HCT116 (cell line): ENCODE data around the gene HIVEP3. TPM values are rescaled to one million over a fixed set of nuclear protein-coding genes. Genes with fewer than 3 reads are reported as not detected.

Source experiments
- ATAC-seq: fragments of 200-7000 bp; cut with Tn5 transposase; 2 replicates; pipeline ENCODE4 v1.9.1; 2020; ENCODE audit warnings: mild to moderate bottlenecking, moderate library complexity
- BruUV-seq: library from RNA; stranded (reverse); fragments of 400-500 nt; replicated peaks from 2 replicates; lab custom pipeline; 2021; lab: Mats Ljungman, UMichigan
- CTCF ChIA-PET: fragments of 300-600 bp; sonication (Branson Sonifier 250); formaldehyde crosslinking; loops from one replicate; lab custom pipeline; 2021; ENCODE audit warnings: antibody characterized with exemption; lab: Charles Lee
- POLR2A ChIA-PET: fragments of 300-600, 350-600 bp; sonication (Branson Sonifier 250); formaldehyde crosslinking; loops from one replicate; lab custom pipeline; 2021; ENCODE audit warnings: antibody characterized with exemption; lab: Charles Lee
- RAD21 ChIA-PET, 2 experiments: fragments of 300-600 bp; sonication (Branson Sonifier 250); formaldehyde crosslinking; loops; one replicate each; lab custom pipeline; 2023; ENCODE audit warnings: low total read pairs in 2 of 2; ENCODE audit not compliant: uncharacterized antibody in 2 of 2, unreplicated experiment in 2 of 2, low non-redundant PET in 1 of 2; lab: Charles Lee
- DNase-seq: peaks from one replicate; pipeline ENCODE4 v3.0.0-alpha.2; 2010; ENCODE audit warnings: low read depth, low spot score
- H2AFZ ChIP-seq: fragments of 200-600 bp; shearing (Covaris generic), sonication (generic); 2 replicates; pipeline ENCODE4 v1.6.1; 2017; ENCODE audit warnings: low read depth, mixed run types, mixed read lengths, antibody characterized with exemption, low read length; ENCODE audit not compliant: poor library complexity, severe bottlenecking
- H3K27ac ChIP-seq: 2 replicates; pipeline ENCODE4 v1.5.1; 2012; ENCODE audit warnings: low read depth, low read length
- H3K27me3 ChIP-seq: fragments of 200-600 bp; sonication (generic); 2 replicates; pipeline ENCODE4 v1.6.1; 2016; ENCODE audit warnings: mixed run types, low read length, mixed read lengths; ENCODE audit not compliant: insufficient read depth
- H3K36me3 ChIP-seq, 2 experiments: fragments of 200-500 bp in 1 of 2; fragments of 200-600 bp in 1 of 2; sonication (Bioruptor generic) in 1 of 2; sonication (generic) in 1 of 2; 2 replicates each; pipeline versions ENCODE4 v1.5.1 to v1.6.1; 2014 to 2016; ENCODE audit warnings: low read length in 2 of 2, inconsistent platforms in 1 of 2, mixed read lengths in 1 of 2, mixed run types in 1 of 2; ENCODE audit not compliant: insufficient read depth in 2 of 2, control insufficient read depth in 1 of 2
- H3K4me1 ChIP-seq, 2 experiments: fragments of 200-600 bp in 1 of 2; sonication (generic) in 1 of 2; 2 replicates each; pipeline versions ENCODE4 v1.5.1 to v1.6.1; 2012 to 2017; ENCODE audit warnings: low read length in 2 of 2, inconsistent platforms in 1 of 2, mild to moderate bottlenecking in 1 of 2, mixed read lengths in 1 of 2, mixed run types in 1 of 2, moderate library complexity in 1 of 2; ENCODE audit not compliant: insufficient read depth in 2 of 2, control insufficient read depth in 1 of 2
- H3K4me2 ChIP-seq: fragments of 200-600 bp; sonication (generic); 2 replicates; pipeline ENCODE4 v1.6.1; 2017; ENCODE audit warnings: mixed run types, low read length, mixed read lengths
- H3K4me3 ChIP-seq, 2 experiments: fragments of 200-600 bp in 1 of 2; sonication (generic) in 1 of 2; replicated peaks in 1 of 2; 2 replicates each; pipeline ENCODE4 v1.5.1; 2011 to 2016; ENCODE audit warnings: low read length in 2 of 2, control low read depth in 1 of 2, low read depth in 1 of 2, mild to moderate bottlenecking in 1 of 2, mixed read lengths in 1 of 2, mixed run types in 1 of 2
- H3K79me2 ChIP-seq: fragments of 200-600 bp; sonication (generic); 2 replicates; pipeline ENCODE4 v1.6.1; 2017; ENCODE audit warnings: mild to moderate bottlenecking, mixed run types, low read length, moderate library complexity, mixed read lengths; ENCODE audit not compliant: insufficient read depth
- H3K9ac ChIP-seq: fragments of 200-600 bp; sonication (generic); 2 replicates; pipeline ENCODE4 v1.6.1; 2016; ENCODE audit warnings: low read length, mixed read lengths
- H3K9me2 ChIP-seq: fragments of 200-600 bp; sonication (generic), shearing (Covaris generic); 2 replicates; pipeline ENCODE4 v1.6.1; 2017; ENCODE audit warnings: mixed run types, mild to moderate bottlenecking, moderate library complexity; ENCODE audit not compliant: insufficient read depth
- H3K9me3 ChIP-seq, 2 experiments: fragments of 200-500 bp in 1 of 2; fragments of 200-600 bp in 1 of 2; sonication (Bioruptor generic) in 1 of 2; sonication (generic) in 1 of 2; 2 replicates each; pipeline ENCODE4 v1.6.1; 2014 to 2017; ENCODE audit warnings: low read length in 2 of 2, mixed read lengths in 2 of 2, inconsistent platforms in 1 of 2, low read depth in 1 of 2, mild to moderate bottlenecking in 1 of 2, mixed run types in 1 of 2, moderate library complexity in 1 of 2; ENCODE audit not compliant: control insufficient read depth in 1 of 2, insufficient read depth in 1 of 2
- H4K20me1 ChIP-seq: fragments of 200-600 bp; sonication (generic), shearing (Covaris generic); 2 replicates; pipeline ENCODE4 v1.6.1; 2017; ENCODE audit warnings: mixed run types, mild to moderate bottlenecking, moderate library complexity; ENCODE audit not compliant: insufficient read depth
- CBX3 ChIP-seq: IDR thresholded peaks from 2 replicates; pipeline ENCODE4 v1.6.1; 2012; ENCODE audit warnings: low read depth
- CEBPB ChIP-seq: IDR thresholded peaks from 2 replicates; pipeline ENCODE4 v1.6.1; 2012; ENCODE audit warnings: low read depth
- EZH2phosphoT487 ChIP-seq: fragments of 200-600 bp; IDR thresholded peaks from 2 replicates; pipeline ENCODE4 v1.6.1; 2018; ENCODE audit warnings: antibody characterized with exemption, borderline replicate concordance
- FOSL1 ChIP-seq: IDR thresholded peaks from 2 replicates; pipeline ENCODE4 v1.6.1; 2012; ENCODE audit warnings: low read depth
- RAD21 ChIP-seq: IDR thresholded peaks from 2 replicates; pipeline ENCODE4 v1.6.1; 2012; ENCODE audit warnings: low read depth, mild to moderate bottlenecking
- SRF ChIP-seq: IDR thresholded peaks from 2 replicates; pipeline ENCODE4 v1.6.1; 2012; ENCODE audit warnings: low read depth
- intact Hi-C: fragments of 100-400 bp; cut with micrococcal nuclease; formaldehyde crosslinking; loops from 2 replicates; pipeline ENCODE4 v1.10.0; 2022
- total RNA-seq: library from RNA; stranded (reverse); gene quantifications from one replicate; pipeline ENCODE4 v1.2.1, GENCODE V29; 2021; ENCODE audit not compliant: unreplicated experiment
- TF ChIP-seq, protein P1 (sequence below): IDR thresholded peaks from 2 replicates; pipeline ENCODE4 v1.6.1; 2011; ENCODE audit warnings: mild to moderate bottlenecking, low read length, moderate library complexity; ENCODE audit not compliant: insufficient replicate concordance; ENCODE audit errors: extremely low read depth

HIVEP3 gene
- total RNA-seq, 1 experiment from 2014 or later = 7.1 TPM

DNA sequence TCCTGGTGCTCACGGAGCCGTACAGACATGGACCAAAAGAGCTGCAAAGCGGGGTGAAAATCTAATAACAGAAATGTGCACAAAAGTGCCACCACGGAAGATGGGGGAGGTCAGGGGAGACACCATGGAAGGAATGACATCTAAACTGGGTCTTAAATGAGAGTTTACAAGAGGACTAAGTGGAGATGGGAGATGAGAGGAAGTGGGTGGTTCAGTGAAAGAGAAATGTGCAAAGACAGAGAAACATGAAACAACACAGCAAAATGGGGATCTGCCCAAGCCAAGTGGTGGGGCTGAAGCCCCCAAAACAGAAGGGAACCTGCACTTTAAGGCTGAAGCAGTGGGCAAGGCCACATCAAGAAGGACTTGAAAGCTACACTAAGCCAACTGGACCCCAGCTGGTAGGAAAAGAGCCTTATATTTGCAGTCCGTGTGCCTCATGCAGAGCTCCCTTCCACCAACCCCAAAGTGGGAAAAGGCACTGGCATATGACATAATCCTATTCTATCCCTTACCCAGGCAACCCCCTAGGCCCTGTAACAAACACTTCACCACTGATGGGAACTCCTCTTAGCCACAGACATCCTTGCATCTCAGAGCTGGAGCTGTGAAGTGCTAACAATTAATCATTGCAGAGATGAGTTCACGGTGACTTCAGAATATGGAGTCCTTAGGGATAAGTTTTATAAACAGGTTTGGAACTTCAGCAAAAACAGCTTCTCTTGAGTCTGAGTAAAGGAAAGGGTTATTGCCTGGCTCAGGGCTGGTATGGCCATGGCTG, 235.7 kb downstream of the HIVEP3 start (continued):
- TF ChIP-seq, protein P1, sequence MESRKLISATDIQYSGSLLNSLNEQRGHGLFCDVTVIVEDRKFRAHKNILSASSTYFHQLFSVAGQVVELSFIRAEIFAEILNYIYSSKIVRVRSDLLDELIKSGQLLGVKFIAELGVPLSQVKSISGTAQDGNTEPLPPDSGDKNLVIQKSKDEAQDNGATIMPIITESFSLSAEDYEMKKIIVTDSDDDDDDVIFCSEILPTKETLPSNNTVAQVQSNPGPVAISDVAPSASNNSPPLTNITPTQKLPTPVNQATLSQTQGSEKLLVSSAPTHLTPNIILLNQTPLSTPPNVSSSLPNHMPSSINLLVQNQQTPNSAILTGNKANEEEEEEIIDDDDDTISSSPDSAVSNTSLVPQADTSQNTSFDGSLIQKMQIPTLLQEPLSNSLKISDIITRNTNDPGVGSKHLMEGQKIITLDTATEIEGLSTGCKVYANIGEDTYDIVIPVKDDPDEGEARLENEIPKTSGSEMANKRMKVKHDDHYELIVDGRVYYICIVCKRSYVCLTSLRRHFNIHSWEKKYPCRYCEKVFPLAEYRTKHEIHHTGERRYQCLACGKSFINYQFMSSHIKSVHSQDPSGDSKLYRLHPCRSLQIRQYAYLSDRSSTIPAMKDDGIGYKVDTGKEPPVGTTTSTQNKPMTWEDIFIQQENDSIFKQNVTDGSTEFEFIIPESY = no peak
- TF ChIP-seq FOSL1 (no peak), CEBPB (no peak)

DNA sequence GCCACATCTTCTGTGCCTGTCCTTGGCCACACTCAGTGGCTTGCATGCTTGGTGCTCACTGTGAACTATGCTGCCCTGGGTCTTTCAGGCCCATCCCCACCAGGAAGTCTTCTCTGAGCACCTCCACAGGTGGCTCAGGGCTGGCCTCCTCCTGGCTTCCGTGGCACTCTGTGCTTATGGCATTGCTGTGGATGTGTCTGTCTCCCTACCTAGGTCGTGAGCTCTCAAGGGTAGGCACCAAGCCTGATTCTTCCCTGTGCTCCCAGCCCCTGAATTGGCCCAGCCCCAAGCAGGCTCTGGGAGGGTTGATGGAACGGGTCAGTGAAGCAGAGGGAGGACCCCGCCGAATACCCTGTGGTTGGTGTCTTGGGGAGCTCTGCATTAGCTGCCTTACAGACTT, 236.6 kb downstream of the HIVEP3 start:
- no peak overlapping the region for H3K4me2 ChIP-seq
- no peak overlapping the region for H3K9ac ChIP-seq
- H3K4me1 ChIP-seq = peaks cover 11 to 28% of the 10 kb centered on the region in 2 experiments
- H2AFZ ChIP-seq = no peak overlapping the region
- no TSS peak for BruUV-seq
- DNase-seq = no peak
- no peak for ATAC-seq
- ChIA-PET POLR2A (no interaction called here), RAD21 (no interaction called here), CTCF (no interaction called here)
- H3K9me2 ChIP-seq = no peaks in the 10 kb centered on the region
- H3K27ac ChIP-seq = no peak overlapping the region
- no peaks in the 10 kb centered on the region for H3K27me3 ChIP-seq
- no peak for TF ChIP-seq EZH2phosphoT487
- no peak for TF ChIP-seq RAD21
- TF ChIP-seq CBX3 = no peak
- no peak for TF ChIP-seq SRF
- TF ChIP-seq, all 23 proteins: peak for 0
- H3K9me3 ChIP-seq = no peaks in the 10 kb centered on the region
- no peaks in the 10 kb centered on the region for H4K20me1 ChIP-seq
- intact Hi-C loops = no loop called here
- no peaks in the 10 kb centered on the region for H3K79me2 ChIP-seq
- no peak overlapping the region for H3K4me3 ChIP-seq
- H3K36me3 ChIP-seq = no peaks in the 10 kb centered on the region
